GM19324 (cell line): ENCODE measurements around the gene CD58.

Experiments used
- ATAC-seq: cut with Tn5 transposase; IDR thresholded peaks from one replicate; pipeline ENCODE4 v1.9.1; 2021; ENCODE audit warnings: mild to moderate bottlenecking, moderate library complexity; ENCODE audit not compliant: unreplicated experiment, low FRiP score

CD58 gene

GRCh38 chr1:116553386-116554115 lies 17.3 kb downstream of the CD58 start:
- ATAC-seq, result no peak

DNA sequence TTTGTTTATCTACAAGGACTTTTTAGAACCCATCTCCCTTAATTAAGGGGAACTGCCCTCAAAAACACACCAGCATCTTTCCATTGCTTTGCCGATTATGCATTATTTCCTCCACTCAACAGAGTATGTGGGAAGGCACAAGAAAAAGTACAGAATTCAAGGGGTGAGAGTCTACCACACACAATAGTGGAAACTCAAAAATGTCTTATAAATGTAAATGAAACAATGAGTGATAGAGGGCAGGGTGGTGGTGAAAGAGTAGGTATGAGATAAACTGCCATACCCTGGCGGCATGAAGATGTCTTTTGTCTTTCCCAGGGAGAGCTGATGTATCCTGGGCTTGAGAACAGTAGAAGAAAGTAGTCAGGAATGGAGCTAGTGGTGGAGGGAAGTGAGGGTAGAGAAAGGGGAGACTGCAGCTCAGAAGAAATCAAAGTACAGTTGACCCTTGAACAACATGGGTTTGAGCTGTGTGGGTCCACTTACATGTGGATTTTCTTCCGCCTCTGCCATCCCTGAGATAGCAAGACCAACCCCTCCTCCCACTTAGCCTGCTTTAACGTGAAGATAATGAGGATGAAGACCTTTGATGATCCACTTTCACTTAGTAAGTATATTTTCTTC lies 24.4 kb downstream of the CD58 start:
- ATAC-seq, result no peak

DNA sequence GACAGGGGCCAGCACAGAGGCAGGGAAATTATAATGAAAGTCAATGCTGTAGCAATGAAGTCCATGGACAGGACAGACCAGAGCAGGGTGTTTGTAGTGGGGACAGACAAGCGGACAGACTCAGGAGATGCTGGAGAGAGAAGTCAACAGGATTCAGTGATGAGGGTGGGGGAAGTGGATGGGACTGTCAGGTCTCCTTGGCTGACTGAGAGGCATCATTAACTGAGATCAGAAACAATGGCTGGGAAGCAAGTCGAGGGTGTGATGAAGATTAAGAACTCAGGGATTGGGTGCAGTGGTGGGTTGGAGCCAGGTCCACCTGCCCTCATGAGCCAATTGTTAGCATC lies 25.5 kb downstream of the CD58 start:
- no peak for ATAC-seq

GRCh38 chr1:116544588-116545358 lies 26.1 kb downstream of the CD58 start:
- ATAC-seq, result no peak

DNA sequence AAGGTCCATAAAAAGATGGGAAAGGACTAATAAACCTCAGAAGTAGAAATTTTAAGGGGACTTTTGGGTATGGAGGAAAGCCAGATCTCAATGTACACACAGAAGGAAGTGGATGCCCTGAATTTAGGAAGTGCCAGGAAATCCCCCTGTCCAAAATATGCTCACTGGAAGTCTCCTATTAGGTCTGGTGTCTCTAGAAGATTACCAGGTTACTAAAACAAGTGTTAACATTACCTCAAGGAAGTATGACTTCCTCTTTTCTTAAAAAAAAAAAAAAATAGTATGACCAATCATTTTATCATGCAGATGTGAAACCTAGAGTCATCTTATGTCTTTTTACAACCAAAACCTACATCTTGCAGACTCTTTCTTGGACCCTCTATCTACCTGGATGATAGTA lies 30.7 kb downstream of the CD58 start:
- peak; percentile 42 for ATAC-seq

DNA sequence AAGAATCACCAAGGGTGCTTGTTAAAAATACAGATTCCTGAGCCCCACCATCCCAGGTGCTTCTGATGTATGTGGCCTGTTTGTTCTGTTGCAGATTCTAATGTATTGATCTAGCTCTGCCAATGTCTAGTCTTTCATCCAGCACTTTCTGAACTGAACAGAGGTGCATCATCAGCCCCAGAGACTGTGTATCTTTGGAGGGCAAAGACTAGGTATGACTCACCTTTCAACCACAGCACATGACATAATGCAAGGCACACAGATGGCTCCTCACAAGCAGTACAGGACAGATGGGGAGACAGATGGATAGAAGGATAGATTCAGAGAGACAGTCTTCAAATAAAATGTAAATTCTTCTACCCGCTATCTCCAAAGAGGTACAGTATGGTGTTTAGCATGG lies 32.3 kb downstream of the CD58 start:
- ATAC-seq, result no peak

- no peak for ATAC-seq
Observed at GRCh38 chr1:116537898-116538297, 32.9 kb downstream of the CD58 start.

- ATAC-seq, result no peak
Observed at GRCh38 chr1:116537040-116537831, 33.6 kb downstream of the CD58 start.

DNA sequence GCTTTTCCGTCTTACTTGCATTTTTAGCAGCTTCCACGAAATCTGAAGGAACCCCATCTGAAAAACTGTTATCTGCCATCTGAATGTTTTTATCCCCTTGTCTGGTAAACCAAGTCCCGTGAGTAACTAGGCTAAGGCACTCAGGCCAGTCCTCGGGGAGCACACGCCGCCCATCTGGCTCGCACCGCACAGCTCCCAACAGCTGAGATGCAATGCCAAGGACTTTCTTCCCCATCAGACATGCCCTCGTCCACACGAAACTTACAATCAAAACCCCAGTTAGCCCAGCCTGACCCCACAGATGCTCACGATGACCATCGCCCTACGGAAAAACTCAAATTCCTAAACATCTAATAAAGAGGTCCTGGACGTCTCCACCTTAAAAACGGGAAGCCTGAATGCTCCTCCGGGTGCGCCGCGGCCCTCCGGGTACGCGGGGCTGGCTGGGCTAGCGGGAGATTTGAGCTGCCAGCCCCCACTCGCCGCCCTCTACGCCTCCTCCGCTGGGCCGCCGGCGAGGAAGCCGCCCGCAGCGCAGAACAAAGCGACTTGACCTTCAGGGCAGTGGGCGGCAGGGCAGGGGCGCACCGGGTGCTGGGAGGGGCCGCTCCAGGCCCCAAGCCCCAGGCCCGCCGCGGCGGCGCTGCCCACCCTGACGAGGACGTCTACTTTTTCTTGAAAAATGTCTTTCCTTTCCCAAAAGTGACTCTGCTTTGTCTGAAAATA lies 36.6 kb downstream of the CD58 start:
- ATAC-seq, result no peak

- no peak for ATAC-seq
Observed at GRCh38 chr1:116533429-116533820, 37.4 kb downstream of the CD58 start.

DNA sequence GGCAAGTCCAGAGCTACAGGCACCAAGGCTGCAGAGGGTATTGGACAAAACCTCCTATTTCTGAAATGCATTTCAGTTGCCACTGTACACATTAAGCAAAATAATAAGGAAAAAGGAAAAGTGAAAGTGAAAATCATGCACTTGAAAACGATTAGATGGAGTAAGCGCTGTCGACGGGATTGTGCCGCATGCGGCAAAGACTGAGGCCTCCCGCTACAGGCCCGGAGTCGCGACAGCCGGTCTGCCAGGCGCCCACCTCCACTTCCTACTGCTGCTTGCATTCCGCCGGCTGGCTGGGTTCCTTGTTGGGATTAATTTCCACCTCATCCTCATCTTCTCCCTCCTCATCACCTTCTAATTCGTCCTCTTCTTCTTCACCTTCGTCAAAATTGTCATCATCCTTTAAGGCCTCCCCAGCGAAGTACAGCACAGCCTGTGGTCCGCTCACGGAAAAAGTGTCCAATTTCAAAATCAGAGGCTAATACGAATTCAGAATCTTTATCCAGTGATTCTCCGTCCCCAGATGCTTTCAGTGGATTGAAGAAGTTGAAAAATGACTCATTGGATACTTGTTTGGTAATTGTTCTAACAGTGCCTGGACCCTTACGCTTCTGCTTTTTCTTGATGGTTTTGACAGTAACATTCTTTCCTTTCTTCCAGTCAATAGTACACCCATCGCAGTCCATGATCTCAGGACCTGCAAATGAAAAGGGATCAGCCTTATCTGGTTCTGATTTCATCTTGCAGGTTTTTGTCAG lies 38.0 kb downstream of the CD58 start:
- ATAC-seq, result no peak

- ATAC-seq, result no peak
Observed at GRCh38 chr1:116531917-116532316, 38.9 kb downstream of the CD58 start.

- no peak for ATAC-seq
Observed at GRCh38 chr1:116529681-116530080, 41.1 kb downstream of the CD58 start.

- no peak for ATAC-seq
Observed at GRCh38 chr1:116529199-116529631, 41.6 kb downstream of the CD58 start.

GRCh38 chr1:116528329-116529083 lies 42.3 kb downstream of the CD58 start:
- no peak for ATAC-seq

- no peak for ATAC-seq
Observed at GRCh38 chr1:116525440-116525839, 45.4 kb downstream of the CD58 start.

DNA sequence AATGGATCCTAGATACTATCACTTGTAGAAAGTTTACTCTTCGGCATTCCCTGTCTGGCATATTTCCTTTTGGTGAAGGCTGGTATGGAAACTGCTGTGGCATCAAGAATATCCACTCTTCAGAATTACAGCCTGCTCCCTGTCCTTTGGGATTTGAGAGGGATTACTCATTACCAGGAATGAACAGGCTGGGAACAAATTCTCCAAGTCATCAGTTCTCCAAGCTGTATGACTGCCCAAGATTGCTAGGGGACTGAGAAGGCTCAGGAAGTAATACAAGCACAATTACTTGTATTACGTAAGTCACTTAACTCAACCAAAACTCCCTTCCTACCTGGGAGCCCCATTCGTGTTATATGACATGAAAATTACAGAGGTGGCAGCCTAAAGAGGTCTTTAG lies 49.6 kb downstream of the CD58 start:
- ATAC-seq, result no peak

GRCh38 chr1:116518400-116518799 lies 52.4 kb downstream of the CD58 start:
- ATAC-seq, result no peak

- ATAC-seq, result no peak
Observed at GRCh38 chr1:116516631-116517030, 54.2 kb downstream of the CD58 start.
